GM10847 (cell line): ENCODE measurements around the gene ZBTB4.

Experiments used
- POLR2A ChIP-seq: IDR thresholded peaks from 2 replicates; pipeline ENCODE4 v1.6.1; 2011; ENCODE audit not compliant: insufficient read length; ENCODE audit errors: extremely low read depth

ZBTB4 gene

GRCh38 chr17:7421186-7421585 is 58.2 kb downstream of the ZBTB4 start:
- TF ChIP-seq POLR2A = no peak

GRCh38 chr17:7419819-7420610 is 59.4 kb downstream of the ZBTB4 start, which contains the start of gene SPEM1:
SPEM1 (plus strand) TSS chr17:7420324; CDS start chr17:7420385, 61 bp downstream.
- TF ChIP-seq POLR2A = no peak

GRCh38 chr17:7418472-7419152 is 60.8 kb downstream of the ZBTB4 start:
- TF ChIP-seq POLR2A = no peak

- TF ChIP-seq POLR2A = no peak
These were observed 62.3 kb downstream of the ZBTB4 start for GRCh38 chr17:7417056-7417655.

GRCh38 chr17:7416323-7416722 is 63.1 kb downstream of the ZBTB4 start:
- TF ChIP-seq POLR2A = no peak

GRCh38 chr17:7415784-7416183 is 63.6 kb downstream of the ZBTB4 start:
- no peak for TF ChIP-seq POLR2A

- no peak for TF ChIP-seq POLR2A
These were observed 64.6 kb downstream of the ZBTB4 start for GRCh38 chr17:7414837-7415236.

GRCh38 chr17:7413346-7413985 is 66.0 kb downstream of the ZBTB4 start:
- TF ChIP-seq POLR2A = no peak

- no peak for TF ChIP-seq POLR2A
These were observed 68.0 kb downstream of the ZBTB4 start for GRCh38 chr17:7411427-7411750.

GRCh38 chr17:7410634-7411426 is 68.6 kb downstream of the ZBTB4 start:
- no peak for TF ChIP-seq POLR2A

GRCh38 chr17:7409716-7410115 is 69.7 kb downstream of the ZBTB4 start:
- TF ChIP-seq POLR2A = no peak
